ENCODE data around the gene SPOCK2. TPM values are rescaled to one million over a fixed set of nuclear protein-coding genes. Genes with fewer than 3 reads are reported as not detected.

The SPOCK2 gene
- polyA plus RNA-seq, 1 donor from 2014 or later, result 5.6 TPM

GRCh38 chr10:72126872-72127232, 38.5 kb upstream of the SPOCK2 start:
- Histone ChIP-seq H3K9me3 (ENCODE audit: low read length) (no peaks in the 10 kb centered on the region), H3K27ac (ENCODE audit: low read length) (no peak overlapping the region), H3K36me3 (ENCODE audit: insufficient read depth, low read length) (no peaks in the 10 kb centered on the region), H3K79me2 (replicated peaks; ENCODE audit: insufficient read depth, low read length) (no peaks in the 10 kb centered on the region), H3K27me3 (ENCODE audit: insufficient read depth, low read depth, low read length) (no peaks in the 10 kb centered on the region), H3K9me2 (ENCODE audit: insufficient read depth, low read length) (no peaks in the 10 kb centered on the region), H4K20me1 (ENCODE audit: insufficient read depth) (no peaks in the 10 kb centered on the region), H2AFZ (ENCODE audit: low read depth, low read length) (no peak overlapping the region), H3K9ac (ENCODE audit: low read length) (no peak overlapping the region), H3K4me2 (ENCODE audit: low read length) (no peak overlapping the region), H3K4me3 (ENCODE audit: low read length) (no peak overlapping the region), H3F3A (ENCODE audit: insufficient read depth, low read length, poor library complexity, severe bottlenecking) (peaks cover 8% of the 10 kb centered on the region)
- TF ChIP-seq EP300 (conservative IDR thresholded peaks at IDR 0.05; ENCODE audit: poor library complexity, severe bottlenecking) (no peak), RAD21 (conservative IDR thresholded peaks at IDR 0.05) (no peak), REST (IDR thresholded peaks at IDR 0.05; ENCODE audit: borderline replicate concordance) (no peak), EZH2 (IDR thresholded peaks at IDR 0.05; ENCODE audit: borderline replicate concordance, insufficient read depth, low read length, poor library complexity, severe bottlenecking) (no peak), POLR2AphosphoS5 (IDR thresholded peaks at IDR 0.05) (no peak), TAF1 (IDR thresholded peaks at IDR 0.05; ENCODE audit: low read depth) (no peak)
- TF ChIP-seq, protein P1, sequence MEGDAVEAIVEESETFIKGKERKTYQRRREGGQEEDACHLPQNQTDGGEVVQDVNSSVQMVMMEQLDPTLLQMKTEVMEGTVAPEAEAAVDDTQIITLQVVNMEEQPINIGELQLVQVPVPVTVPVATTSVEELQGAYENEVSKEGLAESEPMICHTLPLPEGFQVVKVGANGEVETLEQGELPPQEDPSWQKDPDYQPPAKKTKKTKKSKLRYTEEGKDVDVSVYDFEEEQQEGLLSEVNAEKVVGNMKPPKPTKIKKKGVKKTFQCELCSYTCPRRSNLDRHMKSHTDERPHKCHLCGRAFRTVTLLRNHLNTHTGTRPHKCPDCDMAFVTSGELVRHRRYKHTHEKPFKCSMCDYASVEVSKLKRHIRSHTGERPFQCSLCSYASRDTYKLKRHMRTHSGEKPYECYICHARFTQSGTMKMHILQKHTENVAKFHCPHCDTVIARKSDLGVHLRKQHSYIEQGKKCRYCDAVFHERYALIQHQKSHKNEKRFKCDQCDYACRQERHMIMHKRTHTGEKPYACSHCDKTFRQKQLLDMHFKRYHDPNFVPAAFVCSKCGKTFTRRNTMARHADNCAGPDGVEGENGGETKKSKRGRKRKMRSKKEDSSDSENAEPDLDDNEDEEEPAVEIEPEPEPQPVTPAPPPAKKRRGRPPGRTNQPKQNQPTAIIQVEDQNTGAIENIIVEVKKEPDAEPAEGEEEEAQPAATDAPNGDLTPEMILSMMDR (IDR thresholded peaks at IDR 0.05; ENCODE audit: poor library complexity, severe bottlenecking), result no peak

GRCh38 chr10:72126184-72126871, 38.0 kb upstream of the SPOCK2 start:
- Histone ChIP-seq H4K20me1 (ENCODE audit: insufficient read depth) (no peaks in the 10 kb centered on the region), H3K27ac (ENCODE audit: low read length) (no peak overlapping the region), H3K9me2 (ENCODE audit: insufficient read depth, low read length) (no peaks in the 10 kb centered on the region), H3K36me3 (ENCODE audit: insufficient read depth, low read length) (no peaks in the 10 kb centered on the region), H3F3A (ENCODE audit: insufficient read depth, low read length, poor library complexity, severe bottlenecking) (peaks cover 8% of the 10 kb centered on the region), H3K4me2 (ENCODE audit: low read length) (no peak overlapping the region), H3K9me3 (ENCODE audit: low read length) (no peaks in the 10 kb centered on the region), H3K27me3 (ENCODE audit: insufficient read depth, low read depth, low read length) (no peaks in the 10 kb centered on the region), H3K9ac (ENCODE audit: low read length) (no peak overlapping the region), H3K4me3 (ENCODE audit: low read length) (no peak overlapping the region), H2AFZ (ENCODE audit: low read depth, low read length) (no peak overlapping the region), H3K79me2 (replicated peaks; ENCODE audit: insufficient read depth, low read length) (no peaks in the 10 kb centered on the region)
- TF ChIP-seq REST (IDR thresholded peaks at IDR 0.05; ENCODE audit: borderline replicate concordance) (no peak), EP300 (conservative IDR thresholded peaks at IDR 0.05; ENCODE audit: poor library complexity, severe bottlenecking) (no peak), EZH2 (IDR thresholded peaks at IDR 0.05; ENCODE audit: borderline replicate concordance, insufficient read depth, low read length, poor library complexity, severe bottlenecking) (no peak), RAD21 (conservative IDR thresholded peaks at IDR 0.05) (no peak), MXI1 (conservative IDR thresholded peaks at IDR 0.05; ENCODE audit: poor library complexity, severe bottlenecking) (no peak), POLR2AphosphoS5 (IDR thresholded peaks at IDR 0.05) (no peak), SMC3 (conservative IDR thresholded peaks at IDR 0.05; ENCODE audit: poor library complexity) (no peak), TAF1 (IDR thresholded peaks at IDR 0.05; ENCODE audit: low read depth) (no peak)
- TF ChIP-seq, protein P1 (IDR thresholded peaks at IDR 0.05; ENCODE audit: poor library complexity, severe bottlenecking), result no peak
